IPS DF 19.7 (cell line): ENCODE data around the gene ATRX.
"Not testable (repeated sequence)": the region's sequence is repeated elsewhere in the genome, so short reads cannot be mapped to it uniquely, and the experiment has no call there.

Experiments used
- DNase-seq: peaks from one replicate; pipeline ENCODE4 v3.0.0-alpha.2; 2013; ENCODE audit warnings: low read depth, low spot score

The ATRX gene

GRCh38 chrX:77785486-77786364, at the start of gene ATRX:
Gene ATRX (minus strand): TSS chrX:77786216. CDS start chrX:77786001, 215 bp downstream.
- DNase-seq = peak; percentile 54

- DNase-seq = not testable (repeated sequence)
These were observed 45.5 kb upstream of the ATRX start for GRCh38 chrX:77831544-77831943.

- not testable (repeated sequence) for DNase-seq
These were observed 36.0 kb upstream of the ATRX start for GRCh38 chrX:77821989-77822388.

- no peak for DNase-seq
These were observed 34.2 kb upstream of the ATRX start for GRCh38 chrX:77820091-77820727.

- DNase-seq = no peak
These were observed 28.2 kb upstream of the ATRX start for GRCh38 chrX:77814210-77814609.

- DNase-seq = no peak
These were observed 16.2 kb upstream of the ATRX start for GRCh38 chrX:77802201-77802600.

- no peak for DNase-seq
These were observed 9.1 kb upstream of the ATRX start for GRCh38 chrX:77795124-77795523.

- no peak for DNase-seq
These were observed 7.9 kb upstream of the ATRX start for GRCh38 chrX:77793946-77794345.

- peak; percentile 33 for DNase-seq
These were observed 2.0 kb upstream of the ATRX start for GRCh38 chrX:77788050-77788449.

- no peak for DNase-seq
These were observed 307 bp upstream of the ATRX start for GRCh38 chrX:77786365-77786680.

GRCh38 chrX:77779695-77780094, 6.3 kb downstream of the ATRX start:
- DNase-seq = no peak

GRCh38 chrX:77776659-77777058, 9.4 kb downstream of the ATRX start:
- DNase-seq = no peak

GRCh38 chrX:77771601-77772000, 14.4 kb downstream of the ATRX start:
- DNase-seq = no peak

- DNase-seq = no peak
These were observed 17.2 kb downstream of the ATRX start for GRCh38 chrX:77768787-77769186.

- DNase-seq = not testable (repeated sequence)
These were observed 19.8 kb downstream of the ATRX start for GRCh38 chrX:77766212-77766611.

GRCh38 chrX:77755561-77755960, 30.5 kb downstream of the ATRX start:
- no peak for DNase-seq

GRCh38 chrX:77753942-77754341, 32.1 kb downstream of the ATRX start:
- not testable (repeated sequence) for DNase-seq

GRCh38 chrX:77749695-77750094, 36.3 kb downstream of the ATRX start:
- DNase-seq = no peak

- no peak for DNase-seq
These were observed 42.3 kb downstream of the ATRX start for GRCh38 chrX:77743720-77744119.

- DNase-seq = no peak
These were observed 43.1 kb downstream of the ATRX start for GRCh38 chrX:77742788-77743476.

- DNase-seq = no peak
These were observed 45.6 kb downstream of the ATRX start for GRCh38 chrX:77740376-77740905.

- no peak for DNase-seq
These were observed 52.7 kb downstream of the ATRX start for GRCh38 chrX:77733342-77733741.
